ENCODE results near the gene PRR3.

DNA sequence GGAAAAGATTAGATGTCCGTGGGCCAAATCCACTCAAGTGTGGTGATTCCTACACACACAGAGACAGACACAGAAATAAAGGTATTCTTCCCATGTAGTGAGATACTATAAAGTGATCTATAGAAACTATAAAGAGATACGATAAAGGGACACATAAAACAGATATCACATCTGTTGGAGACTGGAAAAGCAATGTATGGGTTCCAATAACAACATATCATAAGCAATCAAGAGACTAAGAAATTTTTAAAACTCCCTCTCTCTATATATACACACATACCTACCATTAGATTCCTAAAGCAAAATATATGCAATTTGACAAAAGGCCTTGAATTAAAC lies 54.7 kb downstream of the PRR3 start:
- no peak for TF ChIP-seq POLR2A (IDR thresholded peaks at IDR 0.05; ENCODE audit: low read length)
- TF ChIP-seq GATA1 (IDR thresholded peaks at IDR 0.05; ENCODE audit: low read depth, low read length): no peak

All from erythroblast (primary cell).